Stimulated activated CD8-positive, alpha-beta memory T cell treated with anti-CD3 and anti-CD28 coated beads, Interleukin-12 subunit alpha, Interleukin-12 subunit beta, amount 100 ng/mL, for 24 hours (primary cell): ENCODE results near the gene RTN4RL1.

Experiments used
- DNase-seq: peaks from one replicate; pipeline ENCODE4 v3.0.0-alpha.2; 2020; ENCODE audit errors: extremely low read depth

RTN4RL1 gene

GRCh38 chr17:1977583-1978395, 47.3 kb downstream of the RTN4RL1 start:
- DNase-seq = no peak

GRCh38 chr17:1976683-1977064, 48.5 kb downstream of the RTN4RL1 start:
- no peak for DNase-seq

- DNase-seq = no peak
Observed at GRCh38 chr17:1976000-1976682, 49.0 kb downstream of the RTN4RL1 start.

- DNase-seq = no peak
Observed at GRCh38 chr17:1975573-1975972, 49.6 kb downstream of the RTN4RL1 start.

GRCh38 chr17:1972487-1973160, 52.5 kb downstream of the RTN4RL1 start:
- DNase-seq = no peak

- no peak for DNase-seq
Observed at GRCh38 chr17:1970843-1971384, 54.2 kb downstream of the RTN4RL1 start.

GRCh38 chr17:1969712-1970111, 55.4 kb downstream of the RTN4RL1 start:
- DNase-seq = no peak

GRCh38 chr17:1967213-1967612, 57.9 kb downstream of the RTN4RL1 start:
- no peak for DNase-seq

- DNase-seq = no peak
Observed at GRCh38 chr17:1966274-1967086, 58.7 kb downstream of the RTN4RL1 start.

- DNase-seq = no peak
Observed at GRCh38 chr17:1965556-1966273, 59.4 kb downstream of the RTN4RL1 start.

- no peak for DNase-seq
Observed at GRCh38 chr17:1963250-1963649, 61.9 kb downstream of the RTN4RL1 start.

- DNase-seq = no peak
Observed at GRCh38 chr17:1961189-1961588, 63.9 kb downstream of the RTN4RL1 start.

- DNase-seq = no peak
Observed at GRCh38 chr17:1960545-1960912, 64.6 kb downstream of the RTN4RL1 start.

- no peak for DNase-seq
Observed at GRCh38 chr17:1959871-1960544, 65.1 kb downstream of the RTN4RL1 start.

GRCh38 chr17:1958134-1958881, 66.8 kb downstream of the RTN4RL1 start:
- DNase-seq = no peak

GRCh38 chr17:1957037-1957436, 68.1 kb downstream of the RTN4RL1 start:
- DNase-seq = no peak

GRCh38 chr17:1956134-1956533, 69.0 kb downstream of the RTN4RL1 start:
- no peak for DNase-seq

- DNase-seq = no peak
Observed at GRCh38 chr17:1953831-1954230, 71.3 kb downstream of the RTN4RL1 start.

- DNase-seq = no peak
Observed at GRCh38 chr17:1951920-1952319, 73.2 kb downstream of the RTN4RL1 start.

- no peak for DNase-seq
Observed at GRCh38 chr17:1949754-1950153, 75.4 kb downstream of the RTN4RL1 start.
